Measurements from ENCODE around the gene LRRN3.

Gene LRRN3

GRCh38 chr7:111173528-111173927 lies 82.6 kb downstream of the LRRN3 start:
- DNase-seq = no peak

GRCh38 chr7:111173990-111174389 lies 83.1 kb downstream of the LRRN3 start:
- DNase-seq = no peak

- no peak for DNase-seq
These were observed 83.6 kb downstream of the LRRN3 start for GRCh38 chr7:111174510-111174909.
